Measurements from ENCODE around the gene ZACN.

The ZACN gene

GRCh38 chr17:76081295-76082210 is 2.6 kb downstream of the ZACN start:
- DNase-seq, result no peak
- H3K36me3 ChIP-seq (ENCODE audit: control insufficient read depth, insufficient read depth, low read length), result peaks cover 37% of the 10 kb centered on the region
- no peaks in the 10 kb centered on the region for H3K9me3 ChIP-seq (ENCODE audit: control insufficient read depth, low read length)
- H3K27ac ChIP-seq (ENCODE audit: insufficient read depth, low read length, poor library complexity, severe bottlenecking), result no peak overlapping the region
- H3K4me1 ChIP-seq (ENCODE audit: control insufficient read depth, insufficient read depth, low read length, poor library complexity, severe bottlenecking), result peaks cover 22% of the 10 kb centered on the region
- H3K4me3 ChIP-seq (ENCODE audit: insufficient read depth, low read depth, low read length, poor library complexity, severe bottlenecking), result no peak overlapping the region
- H3K27me3 ChIP-seq (replicated peaks; ENCODE audit: control insufficient read depth, insufficient read depth, low read length, poor library complexity, severe bottlenecking), result peaks cover under 1% of the 10 kb centered on the region

GRCh38 chr17:76082326-76083251 is 3.6 kb downstream of the ZACN start:
- no peak overlapping the region for H3K27ac ChIP-seq (ENCODE audit: insufficient read depth, low read length, poor library complexity, severe bottlenecking)
- H3K4me3 ChIP-seq (ENCODE audit: insufficient read depth, low read depth, low read length, poor library complexity, severe bottlenecking), result no peak overlapping the region
- no peaks in the 10 kb centered on the region for H3K27me3 ChIP-seq (replicated peaks; ENCODE audit: control insufficient read depth, insufficient read depth, low read length, poor library complexity, severe bottlenecking)
- H3K9me3 ChIP-seq (ENCODE audit: control insufficient read depth, low read length), result no peaks in the 10 kb centered on the region
- peaks cover 47% of the 10 kb centered on the region for H3K36me3 ChIP-seq (ENCODE audit: control insufficient read depth, insufficient read depth, low read length)
- DNase-seq, result no peak
- peaks cover 14% of the 10 kb centered on the region for H3K4me1 ChIP-seq (ENCODE audit: control insufficient read depth, insufficient read depth, low read length, poor library complexity, severe bottlenecking)

- peaks cover 14% of the 10 kb centered on the region for H3K4me1 ChIP-seq (ENCODE audit: control insufficient read depth, insufficient read depth, low read length, poor library complexity, severe bottlenecking)
- no peaks in the 10 kb centered on the region for H3K9me3 ChIP-seq (ENCODE audit: control insufficient read depth, low read length)
- H3K27me3 ChIP-seq (replicated peaks; ENCODE audit: control insufficient read depth, insufficient read depth, low read length, poor library complexity, severe bottlenecking), result no peaks in the 10 kb centered on the region
- peaks cover 58% of the 10 kb centered on the region for H3K36me3 ChIP-seq (ENCODE audit: control insufficient read depth, insufficient read depth, low read length)
- H3K27ac ChIP-seq (ENCODE audit: insufficient read depth, low read length, poor library complexity, severe bottlenecking), result no peak overlapping the region
- no peak overlapping the region for H3K4me3 ChIP-seq (ENCODE audit: insufficient read depth, low read depth, low read length, poor library complexity, severe bottlenecking)
- DNase-seq, result no peak
Measured at GRCh38 chr17:76083536-76084182, 4.7 kb downstream of the ZACN start.

DNA sequence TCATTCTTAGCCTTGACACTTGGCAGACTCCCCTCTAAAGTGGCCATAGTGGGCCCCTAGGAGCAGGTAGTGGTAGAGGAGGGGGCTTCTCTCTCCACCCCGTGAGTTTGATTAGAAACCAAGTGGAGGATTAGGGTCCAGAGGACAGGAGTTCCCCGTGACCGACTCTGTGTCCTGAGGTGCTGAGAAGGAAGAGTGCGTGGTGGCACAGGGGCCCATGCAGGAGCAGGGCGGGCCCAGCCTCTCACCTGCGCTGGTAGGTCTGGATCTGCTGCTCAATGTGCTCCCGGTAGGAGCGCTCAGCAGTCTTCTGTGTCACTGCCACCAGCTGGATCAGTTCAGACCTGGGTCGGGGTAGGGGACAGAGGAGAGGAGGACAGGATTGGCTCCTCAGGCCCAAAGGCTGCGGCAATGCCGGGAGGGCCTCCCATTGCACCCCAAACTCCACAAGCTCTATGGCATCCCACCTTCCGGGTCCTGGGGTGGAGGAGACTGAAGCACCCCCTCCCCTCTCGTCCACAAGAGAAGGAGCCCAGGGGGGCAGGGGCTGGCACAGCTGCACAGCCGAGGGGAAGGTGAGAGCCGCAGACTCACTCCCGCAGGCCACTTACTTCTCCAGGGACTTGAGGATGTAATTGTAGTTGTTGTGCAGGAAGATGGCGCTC is 6.2 kb downstream of the ZACN start:
- no peak overlapping the region for H3K27ac ChIP-seq (ENCODE audit: insufficient read depth, low read length, poor library complexity, severe bottlenecking)
- no peaks in the 10 kb centered on the region for H3K27me3 ChIP-seq (replicated peaks; ENCODE audit: control insufficient read depth, insufficient read depth, low read length, poor library complexity, severe bottlenecking)
- H3K36me3 ChIP-seq (ENCODE audit: control insufficient read depth, insufficient read depth, low read length), result peaks cover 73% of the 10 kb centered on the region
- peaks cover under 1% of the 10 kb centered on the region for H3K4me1 ChIP-seq (ENCODE audit: control insufficient read depth, insufficient read depth, low read length, poor library complexity, severe bottlenecking)
- no peak overlapping the region for H3K4me3 ChIP-seq (ENCODE audit: insufficient read depth, low read depth, low read length, poor library complexity, severe bottlenecking)
- no peaks in the 10 kb centered on the region for H3K9me3 ChIP-seq (ENCODE audit: control insufficient read depth, low read length)
- no peak for DNase-seq

DNA sequence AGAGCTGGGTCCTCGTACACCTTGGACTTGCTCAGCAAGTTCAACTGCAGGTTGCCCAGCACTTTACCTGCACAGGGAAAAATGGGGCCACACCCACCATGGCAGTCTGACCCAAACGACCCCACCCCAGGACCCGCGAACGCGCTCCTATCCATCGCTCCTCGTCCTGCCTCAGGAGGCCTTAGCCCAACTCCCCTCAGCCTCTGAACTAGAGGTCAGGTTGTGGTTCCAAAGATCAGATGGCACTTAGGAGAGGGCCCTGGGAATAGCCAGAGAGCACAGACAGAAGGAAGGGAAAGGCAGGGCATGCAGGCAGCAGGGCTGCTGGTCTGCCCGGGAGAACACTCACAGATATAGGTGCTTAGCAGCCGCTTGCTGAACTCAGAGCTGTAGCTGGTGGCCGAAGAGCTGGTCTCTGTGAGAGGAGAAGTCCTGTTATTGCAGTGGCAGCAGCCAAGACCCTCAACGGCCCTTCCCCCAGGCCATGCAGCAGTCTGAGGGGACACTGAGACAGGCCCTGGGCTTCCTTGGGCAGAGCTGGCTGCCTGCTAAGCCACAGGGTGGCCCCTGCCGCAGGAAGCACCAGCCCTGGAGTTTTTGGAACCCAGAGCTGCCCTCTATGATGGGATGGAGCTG is 6.9 kb downstream of the ZACN start:
- peaks cover 79% of the 10 kb centered on the region for H3K36me3 ChIP-seq (ENCODE audit: control insufficient read depth, insufficient read depth, low read length)
- H3K27ac ChIP-seq (ENCODE audit: insufficient read depth, low read length, poor library complexity, severe bottlenecking), result no peak overlapping the region

DNA sequence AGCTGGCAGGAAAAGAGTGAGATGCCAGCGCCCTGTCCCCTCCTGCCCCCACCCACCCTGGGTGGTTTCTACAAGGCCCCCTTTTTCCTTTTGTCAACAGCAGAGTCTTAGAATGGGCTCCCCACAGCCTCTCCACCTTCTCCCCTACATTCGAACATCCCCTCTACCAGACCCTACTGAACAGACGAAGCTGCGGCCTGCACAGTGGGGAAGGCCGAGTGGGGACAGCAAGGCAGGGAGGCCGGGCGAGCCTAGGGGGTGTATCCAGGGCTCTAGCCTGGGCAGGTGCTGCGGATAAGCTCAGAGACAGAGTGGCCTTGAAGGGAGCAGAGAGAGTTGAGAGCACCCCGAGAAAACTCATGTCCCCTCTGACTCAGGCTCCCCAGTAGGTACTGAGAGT is 7.4 kb downstream of the ZACN start:
- no peaks in the 10 kb centered on the region for H3K4me1 ChIP-seq (ENCODE audit: control insufficient read depth, insufficient read depth, low read length, poor library complexity, severe bottlenecking)
- no peaks in the 10 kb centered on the region for H3K9me3 ChIP-seq (ENCODE audit: control insufficient read depth, low read length)
- H3K4me3 ChIP-seq (ENCODE audit: insufficient read depth, low read depth, low read length, poor library complexity, severe bottlenecking), result no peak overlapping the region
- DNase-seq, result no peak
- peaks cover 80% of the 10 kb centered on the region for H3K36me3 ChIP-seq (ENCODE audit: control insufficient read depth, insufficient read depth, low read length)
- H3K27me3 ChIP-seq (replicated peaks; ENCODE audit: control insufficient read depth, insufficient read depth, low read length, poor library complexity, severe bottlenecking), result no peaks in the 10 kb centered on the region
- no peak overlapping the region for H3K27ac ChIP-seq (ENCODE audit: insufficient read depth, low read length, poor library complexity, severe bottlenecking)

More for the DNA sequence above, 6.9 kb downstream of the ZACN start:
- Histone ChIP-seq H3K27me3 (replicated peaks; ENCODE audit: control insufficient read depth, insufficient read depth, low read length, poor library complexity, severe bottlenecking) (no peaks in the 10 kb centered on the region), H3K9me3 (ENCODE audit: control insufficient read depth, low read length) (no peaks in the 10 kb centered on the region), H3K4me3 (ENCODE audit: insufficient read depth, low read depth, low read length, poor library complexity, severe bottlenecking) (no peak overlapping the region), H3K4me1 (ENCODE audit: control insufficient read depth, insufficient read depth, low read length, poor library complexity, severe bottlenecking) (no peaks in the 10 kb centered on the region)
- DNase-seq, result no peak

GRCh38 chr17:76087531-76087930 is 8.5 kb downstream of the ZACN start:
- Histone ChIP-seq H3K27ac (ENCODE audit: insufficient read depth, low read length, poor library complexity, severe bottlenecking) (no peak overlapping the region), H3K36me3 (ENCODE audit: control insufficient read depth, insufficient read depth, low read length) (peaks cover 82% of the 10 kb centered on the region), H3K27me3 (replicated peaks; ENCODE audit: control insufficient read depth, insufficient read depth, low read length, poor library complexity, severe bottlenecking) (no peaks in the 10 kb centered on the region), H3K9me3 (ENCODE audit: control insufficient read depth, low read length) (no peaks in the 10 kb centered on the region), H3K4me1 (ENCODE audit: control insufficient read depth, insufficient read depth, low read length, poor library complexity, severe bottlenecking) (no peaks in the 10 kb centered on the region), H3K4me3 (ENCODE audit: insufficient read depth, low read depth, low read length, poor library complexity, severe bottlenecking) (no peak overlapping the region)
- no peak for DNase-seq

GRCh38 chr17:76088041-76088867 is 9.3 kb downstream of the ZACN start:
- no peak overlapping the region for H3K27ac ChIP-seq (ENCODE audit: insufficient read depth, low read length, poor library complexity, severe bottlenecking)
- H3K4me3 ChIP-seq (ENCODE audit: insufficient read depth, low read depth, low read length, poor library complexity, severe bottlenecking), result no peak overlapping the region
- no peaks in the 10 kb centered on the region for H3K4me1 ChIP-seq (ENCODE audit: control insufficient read depth, insufficient read depth, low read length, poor library complexity, severe bottlenecking)
- no peaks in the 10 kb centered on the region for H3K27me3 ChIP-seq (replicated peaks; ENCODE audit: control insufficient read depth, insufficient read depth, low read length, poor library complexity, severe bottlenecking)
- no peaks in the 10 kb centered on the region for H3K9me3 ChIP-seq (ENCODE audit: control insufficient read depth, low read length)
- no peak for DNase-seq
- H3K36me3 ChIP-seq (ENCODE audit: control insufficient read depth, insufficient read depth, low read length), result peaks cover 82% of the 10 kb centered on the region
